ENCODE data around the gene OR2T27.
"Not testable (repeated sequence)": the region's sequence is repeated elsewhere in the genome, so short reads cannot be mapped to it uniquely, and the experiment has no call there.

The OR2T27 gene

DNA sequence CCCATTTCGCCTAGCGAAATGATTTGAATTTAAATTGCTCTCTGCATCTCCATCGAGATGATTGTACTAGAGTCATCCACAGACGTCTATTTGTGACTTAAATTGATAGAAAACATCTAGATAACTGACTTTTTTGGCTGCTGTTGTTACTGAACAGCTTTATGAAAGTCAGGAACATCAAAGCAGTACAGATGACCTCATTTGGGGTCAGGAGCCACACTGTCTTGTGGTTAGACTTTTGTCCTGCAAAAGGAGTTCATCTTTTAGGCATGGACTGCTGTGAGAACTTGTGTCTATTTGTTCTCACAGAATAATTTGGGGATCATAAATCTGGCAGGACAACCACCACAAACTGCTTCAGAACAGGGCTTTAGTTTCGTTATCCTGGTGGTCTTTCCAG is 15.7 kb downstream of the OR2T27 start:
- not testable (repeated sequence) for DNase-seq

GRCh38 chr1:248636612-248637011 is 18.7 kb downstream of the OR2T27 start:
- DNase-seq, result not testable (repeated sequence)

- DNase-seq, result not testable (repeated sequence)
Observed at GRCh38 chr1:248634991-248635390, 20.3 kb downstream of the OR2T27 start, which contains the start of gene OR2T11. TSS of gene OR2T11 (minus strand) at chr1:248635091. CDS start at chr1:248627128, 7,963 bp downstream.

DNA sequence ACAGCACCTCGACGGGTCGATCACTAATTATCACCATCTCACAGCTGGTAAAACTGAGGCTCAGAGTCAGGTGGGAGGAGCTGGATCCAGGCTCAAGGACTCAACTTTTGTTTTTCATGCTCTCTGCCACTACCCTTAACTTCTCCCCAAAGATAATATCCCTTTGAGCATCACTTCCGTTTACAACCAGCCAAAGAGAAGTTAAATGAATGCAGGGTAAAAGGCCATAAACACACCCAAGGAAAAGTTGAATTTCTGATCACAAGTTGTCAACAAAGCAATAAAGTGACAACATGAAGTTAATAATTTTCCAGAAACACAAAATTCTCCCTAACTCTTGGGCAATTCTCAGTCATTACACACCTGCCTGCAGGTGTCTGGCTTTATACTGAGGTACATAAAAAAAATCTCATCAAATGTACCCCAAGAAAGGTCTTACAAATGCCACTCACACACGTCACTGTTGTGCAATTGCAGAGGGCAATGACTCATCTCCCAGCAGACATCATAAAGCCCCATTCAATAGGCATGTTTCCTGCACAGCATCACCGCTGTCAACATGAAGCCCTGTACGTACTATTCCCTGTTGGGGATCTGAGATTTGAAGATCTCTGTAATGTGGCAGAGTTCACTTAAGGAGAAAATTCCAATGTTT is 23.8 kb downstream of the OR2T27 start:
- no peak for DNase-seq

DNA sequence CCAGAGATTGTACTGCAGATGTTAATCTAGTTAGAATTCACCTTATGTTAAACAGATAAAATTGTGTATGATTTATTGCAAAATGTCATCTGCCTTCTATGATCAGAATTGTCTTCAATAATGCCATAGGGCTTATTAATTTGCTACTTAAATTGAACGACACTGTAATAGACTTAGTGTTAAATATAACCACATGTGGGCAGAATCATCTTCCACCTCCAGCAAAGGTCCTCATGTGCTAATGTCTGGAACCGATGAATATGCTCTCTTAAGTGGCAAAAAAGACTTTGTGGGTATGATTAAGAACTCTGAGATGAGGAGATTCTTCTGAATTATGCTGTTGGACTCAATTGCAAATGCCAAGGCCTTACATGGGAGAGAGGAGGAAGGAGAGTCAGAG is 24.8 kb downstream of the OR2T27 start:
- DNase-seq, result no peak

DNA sequence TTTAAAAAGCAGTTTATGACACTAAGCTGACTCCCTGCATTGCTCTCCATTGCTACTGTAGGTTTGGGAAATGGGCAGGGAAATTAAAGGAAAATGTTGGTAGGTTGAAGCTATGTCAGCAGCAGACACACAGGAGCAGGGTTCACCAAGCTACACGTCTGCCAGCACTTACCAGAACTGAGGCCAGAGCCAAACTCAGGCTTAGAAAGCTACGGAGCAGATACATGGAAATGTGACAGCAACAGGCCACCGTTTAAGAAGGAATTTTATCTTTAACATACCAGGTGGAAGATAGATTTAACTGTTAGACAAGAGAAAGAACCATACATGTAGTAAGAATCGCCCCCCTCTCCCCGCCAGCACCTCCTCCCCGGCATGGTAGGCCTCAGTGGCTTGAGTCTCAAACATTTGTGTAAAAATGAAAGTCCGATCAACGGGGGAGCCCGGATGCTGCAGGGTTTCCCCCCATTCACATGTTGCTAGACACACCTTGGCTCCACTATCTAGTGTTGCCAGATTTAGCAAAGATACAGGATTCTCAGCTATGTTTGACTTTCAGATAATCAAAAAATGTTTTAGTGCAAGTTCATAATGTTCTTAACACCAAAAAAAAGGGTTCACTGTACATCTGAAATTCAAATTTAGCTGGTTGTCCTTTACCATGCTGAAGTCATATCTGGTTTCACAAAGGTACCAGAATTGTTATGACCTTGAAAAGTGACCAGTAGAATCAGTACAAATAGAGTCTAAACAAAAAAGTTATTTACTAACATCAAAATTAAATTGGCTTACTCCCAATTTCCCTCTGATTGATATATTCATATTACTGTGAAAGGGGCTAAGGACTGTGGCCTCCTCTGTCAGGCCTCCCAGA is 27.1 kb downstream of the OR2T27 start:
- no peak for DNase-seq

DNA sequence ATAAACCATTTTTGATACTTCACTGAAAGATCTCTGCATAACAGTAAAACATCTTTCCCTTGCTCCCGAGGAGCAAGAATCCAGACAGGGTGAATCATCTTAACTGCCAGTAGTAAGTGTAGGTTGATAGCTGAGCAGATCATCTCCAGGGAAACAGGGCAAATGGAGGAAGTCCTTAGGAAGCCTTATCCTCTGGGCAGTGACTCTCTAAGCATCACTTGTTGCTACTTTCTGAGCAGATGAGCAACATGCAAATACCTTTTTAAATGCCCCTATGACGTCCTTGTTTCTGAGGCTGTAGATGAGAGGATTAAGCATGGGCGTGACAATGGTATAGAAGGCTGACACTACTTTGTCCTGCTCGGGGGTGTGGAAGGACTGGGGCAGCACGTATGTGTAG is 29.4 kb downstream of the OR2T27 start:
- no peak for DNase-seq

DNA sequence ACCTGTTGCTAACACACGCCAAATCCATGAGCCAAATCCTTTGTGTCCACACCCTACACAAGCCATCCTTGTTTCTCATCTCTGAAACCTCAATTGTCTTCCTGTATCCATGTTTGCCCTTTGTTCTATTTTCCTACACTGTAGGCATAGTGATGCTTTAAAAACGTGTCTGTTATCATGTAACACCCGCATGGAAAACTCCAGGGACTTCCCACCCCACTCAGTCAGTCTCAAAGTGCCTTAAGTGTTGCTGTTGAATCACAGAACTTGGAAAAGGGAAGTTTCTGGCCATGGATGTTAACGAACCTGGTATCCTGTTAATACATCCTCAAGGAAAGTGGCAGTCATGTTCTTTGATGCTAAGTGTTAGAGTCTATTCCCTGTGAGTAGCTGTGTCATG is 30.2 kb downstream of the OR2T27 start:
- DNase-seq, result no peak

- no peak for DNase-seq
Observed at GRCh38 chr1:248622570-248623001, 32.7 kb downstream of the OR2T27 start.

DNA sequence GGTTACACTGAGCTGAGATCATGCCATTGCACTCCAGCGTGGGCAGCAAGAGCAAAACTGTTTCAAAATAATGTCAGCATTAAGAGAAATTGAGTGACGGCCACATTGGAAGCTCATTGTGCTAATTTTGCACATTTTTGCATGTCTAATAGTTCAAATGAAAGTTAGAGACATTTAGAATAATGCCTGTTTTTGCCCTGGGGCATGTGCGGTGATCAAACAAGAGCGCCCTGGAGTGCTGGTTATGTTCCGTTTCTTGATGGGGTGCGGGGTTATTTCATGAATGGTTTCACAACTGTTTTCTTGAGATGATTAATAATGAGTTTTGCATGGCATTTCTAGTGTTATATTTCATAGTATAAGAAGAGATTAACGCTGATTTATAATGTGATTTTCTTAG is 33.6 kb downstream of the OR2T27 start:
- no peak for DNase-seq

- DNase-seq, result no peak
Observed at GRCh38 chr1:248618878-248619277, 36.5 kb downstream of the OR2T27 start.

GRCh38 chr1:248618119-248618518 is 37.2 kb downstream of the OR2T27 start:
- no peak for DNase-seq

- no peak for DNase-seq
Observed at GRCh38 chr1:248613742-248614141, 41.6 kb downstream of the OR2T27 start.

- DNase-seq, result no peak
Observed at GRCh38 chr1:248611883-248612414, 43.4 kb downstream of the OR2T27 start.

DNA sequence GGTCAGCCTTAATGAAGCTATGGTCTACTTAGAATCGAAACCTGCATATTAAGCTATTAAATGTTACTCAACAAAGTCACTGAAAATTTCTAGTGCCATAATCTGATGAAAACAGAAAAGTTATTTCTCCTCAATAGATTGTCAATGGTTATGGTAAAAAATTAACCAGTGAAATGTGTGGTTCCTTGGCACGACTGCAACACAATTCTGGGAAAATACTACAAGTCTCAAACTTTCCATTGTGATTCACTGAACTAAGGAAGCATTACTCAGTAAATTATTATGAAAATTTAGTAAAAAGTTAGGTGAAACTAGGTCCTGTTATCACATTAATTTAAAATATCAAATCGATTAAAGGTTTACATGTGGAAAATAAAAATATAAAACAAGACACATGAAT is 45.0 kb downstream of the OR2T27 start:
- DNase-seq, result no peak
